K562 (cell line): ENCODE measurements around the gene FEM1B. TPM values are rescaled to one million over a fixed set of nuclear protein-coding genes. Genes with fewer than 3 reads are reported as not detected.

Experiments used
- ATAC-seq: fragments of 200-7000 bp; cut with Tn5 transposase; 3 replicates; pipeline ENCODE4 v1.9.1; 2020; ENCODE audit warnings: moderate library complexity
- BruUV-seq: library from RNA; stranded (reverse); fragments of 400-500 nt; replicated peaks from 2 replicates; lab custom pipeline; 2021; lab: Mats Ljungman, UMichigan
- CTCF ChIA-PET: fragments of 300-600 bp; formaldehyde crosslinking; extraction: SDS; loops from one replicate; lab custom pipeline; 2021; ENCODE audit warnings: low intra/inter-chr PET ratio; lab: Yijun Ruan, JAX
- POLR2A ChIA-PET: fragments of 300-600, 350-650 bp; sonication (Branson Sonifier 250); formaldehyde crosslinking; extraction: SDS; loops from one replicate; lab custom pipeline; 2021; ENCODE audit warnings: antibody characterized with exemption, inconsistent platforms; lab: Yijun Ruan, JAX
- DNase-seq, 4 experiments: peaks; one replicate each; pipeline versions ENCODE4 v3.0.0 to v3.0.0-alpha.2; 2011 to 2018; ENCODE audit warnings: low spot score in 3 of 4, mixed read lengths in 3 of 4; ENCODE audit errors: extremely low read depth in 1 of 4
- FAIRE-seq: peaks from 2 replicates; lab custom pipeline; 2011; peaks lifted over from hg19 to GRCh38; lab: Jason Lieb, UNC
- H2AFZ ChIP-seq: 2 replicates; pipeline ENCODE4 v1.6.0; 2011; ENCODE audit warnings: low read depth, low read length, control low read depth, inconsistent platforms
- H3K27ac ChIP-seq: fragments of 200-600 bp; 3 replicates; pipeline ENCODE4 v1.8.0; 2011; ENCODE audit warnings: low read depth, mild to moderate bottlenecking, control low read depth, inconsistent platforms, low read length, moderate library complexity, mixed read lengths; ENCODE audit errors: extremely low read depth
- H3K27me3 ChIP-seq, 2 experiments: fragments of 300-600 bp in 1 of 2; 2 replicates in 1 of 2; 3 replicates in 1 of 2; pipeline versions ENCODE4 v1.6.0 to v1.8.0; 2011; ENCODE audit warnings: inconsistent platforms in 2 of 2, low read length in 2 of 2, mild to moderate bottlenecking in 1 of 2, mixed read lengths in 1 of 2, moderate library complexity in 1 of 2; ENCODE audit not compliant: control insufficient read depth in 2 of 2, insufficient read depth in 2 of 2
- H3K36me3 ChIP-seq: fragments of 300-600 bp; 3 replicates; pipeline ENCODE4 v1.8.0; 2011; ENCODE audit warnings: mild to moderate bottlenecking, low read length, inconsistent platforms; ENCODE audit not compliant: control insufficient read depth, insufficient read depth
- H3K4me1 ChIP-seq, 2 experiments: fragments of 200-600 bp in 1 of 2; replicated peaks in 1 of 2; 2 replicates in 1 of 2; 3 replicates in 1 of 2; pipeline versions ENCODE4 v1.5.1 to v1.8.0; 2011; ENCODE audit warnings: inconsistent platforms in 2 of 2, low read length in 2 of 2, mild to moderate bottlenecking in 1 of 2, mixed read lengths in 1 of 2, moderate library complexity in 1 of 2; ENCODE audit not compliant: control insufficient read depth in 2 of 2, insufficient read depth in 2 of 2
- H3K4me2 ChIP-seq: 2 replicates; pipeline ENCODE4 v1.6.1; 2011; ENCODE audit warnings: low read length, control low read depth, inconsistent platforms, mixed read lengths; ENCODE audit not compliant: insufficient read depth
- H3K4me3 ChIP-seq: fragments of 200-600 bp; sonication (generic), shearing (Covaris generic); 2 replicates; pipeline ENCODE4 v1.5.1; 2016; ENCODE audit warnings: control low read depth, inconsistent platforms
- H3K79me2 ChIP-seq: fragments of 200-600 bp; 3 replicates; pipeline ENCODE4 v1.8.0; 2011; ENCODE audit warnings: low read length, inconsistent platforms; ENCODE audit not compliant: control insufficient read depth, insufficient read depth
- H3K9ac ChIP-seq, 2 experiments: 2 replicates each; pipeline versions ENCODE4 v1.6.0 to v1.6.1; 2011; ENCODE audit warnings: low read depth in 2 of 2, low read length in 2 of 2, control low read depth in 1 of 2, inconsistent platforms in 1 of 2, mild to moderate bottlenecking in 1 of 2, mixed read lengths in 1 of 2; ENCODE audit not compliant: insufficient read depth in 1 of 2
- H3K9me1 ChIP-seq: one replicate; pipeline ENCODE4 v1.6.0; 2011; ENCODE audit warnings: inconsistent platforms, mild to moderate bottlenecking, low read length, moderate library complexity; ENCODE audit not compliant: control insufficient read depth, insufficient read depth
- H3K9me3 ChIP-seq: replicated peaks from 2 replicates; pipeline ENCODE4 v1.5.1; 2011; ENCODE audit warnings: low read depth, low read length, inconsistent platforms; ENCODE audit not compliant: control insufficient read depth, insufficient read depth
- H4K20me1 ChIP-seq: replicated peaks from 2 replicates; pipeline ENCODE4 v1.6.1; 2011; ENCODE audit warnings: low read length, inconsistent platforms, mixed read lengths; ENCODE audit not compliant: control insufficient read depth, insufficient read depth
- CEBPB ChIP-seq: fragments of 450-650 bp; IDR thresholded peaks from 2 replicates; pipeline ENCODE4 v1.6.1; 2016; ENCODE audit warnings: missing genetic modification characterization, missing compliant biosample characterization
- ZNF316 ChIP-seq: fragments of 450-650 bp; IDR thresholded peaks from 2 replicates; pipeline ENCODE4 v1.6.1; 2016
- WGBS: fragments of 100-300 bp; shearing (Covaris generic); methylation state at CpG from one replicate; pipeline ENCODE4 v1.1.6; 2016; ENCODE audit warnings: low coverage, mixed read lengths; ENCODE audit not compliant: insufficient coverage; ENCODE audit errors: missing lambda C conversion rate; 5-methylcytosine and 5-hydroxymethylcytosine counted together
- in situ Hi-C: fragments of 300-500 bp; cut with MboI; formaldehyde crosslinking; loops from 4 replicates; pipeline ENCODE4 v1.15.0; 2018; ENCODE audit warnings: inconsistent platforms, mixed read lengths
- intact Hi-C: fragments of 100-400 bp; cut with micrococcal nuclease; formaldehyde crosslinking; loops from 2 replicates; pipeline ENCODE4 v1.14.2; 2022
- polyA plus RNA-seq, 8 experiments: library from polyadenylated mRNA; depleted of rRNA in 4 of 8; stranded (reverse) in 5 of 8; unstranded in 3 of 8; fragments of >200 nt; fragmentation: Nextera tagmentation in 2 of 8; fragmentation: Illumina TruSeq in 1 of 8; extraction: Ambion mirVana in 2 of 8; extraction: Trizol in 1 of 8; gene quantifications; 2 replicates each; pipeline versions ENCODE4 v1.2.1 to v1.2.3, GENCODE V29; 2011 to 2014; ENCODE audit warnings: inconsistent platforms in 1 of 8, missing spikeins in 1 of 8
- total RNA-seq, 7 experiments: library from RNA; depleted of rRNA in 6 of 7; stranded (reverse); fragments of >200 nt in 6 of 7; fragmentation: Illumina TruSeq in 2 of 7; extraction: Trizol in 2 of 7; gene quantifications; 2 replicates each; pipeline versions ENCODE4 v1.2.1 to v1.2.3, GENCODE V29; 2011 to 2021; ENCODE audit warnings: low replicate concordance in 1 of 7
- TF ChIP-seq, protein P1 (sequence below): fragments of 150-350 bp; conservative IDR thresholded peaks from 2 replicates; pipeline ENCODE4 v1.6.1; 2014; ENCODE audit warnings: low read length

The FEM1B gene
- total and polyA plus RNA-seq, 9 of the 15 experiments (the other 6 are each of a cell fraction or from before 2014, with no cell fraction given), result 5.9 to 61.6 (median 20.1) TPM

GRCh38 chr15:68285259-68285980 is 7.9 kb downstream of the FEM1B start:
- H3K4me2 ChIP-seq, result no peak overlapping the region
- in situ Hi-C loops (no loop called here), intact Hi-C loops (no loop called here)
- 97% methylated on average over 5 of the region's 5 CpGs for WGBS
- no peaks in the 10 kb centered on the region for H3K27me3 ChIP-seq
- DNase-seq (no peak), ATAC-seq (no peak), FAIRE-seq (no peak)
- peaks cover 3% of the 10 kb centered on the region; the same call in 1 of the 2 replicates for H4K20me1 ChIP-seq
- peaks cover 100% of the 10 kb centered on the region for H3K79me2 ChIP-seq
- H2AFZ ChIP-seq, result no peak overlapping the region
- peaks cover 47% of the 10 kb centered on the region for H3K36me3 ChIP-seq
- H3K4me1 ChIP-seq, result peaks cover 0 to 11% of the 10 kb centered on the region in 2 experiments; a peak in 3 of 5 replicates
- POLR2A ChIA-PET, result no interaction called here
- CTCF ChIA-PET, result no interaction called here
- peaks cover 3% of the 10 kb centered on the region for H3K9me1 ChIP-seq
- TF ChIP-seq, protein P1, sequence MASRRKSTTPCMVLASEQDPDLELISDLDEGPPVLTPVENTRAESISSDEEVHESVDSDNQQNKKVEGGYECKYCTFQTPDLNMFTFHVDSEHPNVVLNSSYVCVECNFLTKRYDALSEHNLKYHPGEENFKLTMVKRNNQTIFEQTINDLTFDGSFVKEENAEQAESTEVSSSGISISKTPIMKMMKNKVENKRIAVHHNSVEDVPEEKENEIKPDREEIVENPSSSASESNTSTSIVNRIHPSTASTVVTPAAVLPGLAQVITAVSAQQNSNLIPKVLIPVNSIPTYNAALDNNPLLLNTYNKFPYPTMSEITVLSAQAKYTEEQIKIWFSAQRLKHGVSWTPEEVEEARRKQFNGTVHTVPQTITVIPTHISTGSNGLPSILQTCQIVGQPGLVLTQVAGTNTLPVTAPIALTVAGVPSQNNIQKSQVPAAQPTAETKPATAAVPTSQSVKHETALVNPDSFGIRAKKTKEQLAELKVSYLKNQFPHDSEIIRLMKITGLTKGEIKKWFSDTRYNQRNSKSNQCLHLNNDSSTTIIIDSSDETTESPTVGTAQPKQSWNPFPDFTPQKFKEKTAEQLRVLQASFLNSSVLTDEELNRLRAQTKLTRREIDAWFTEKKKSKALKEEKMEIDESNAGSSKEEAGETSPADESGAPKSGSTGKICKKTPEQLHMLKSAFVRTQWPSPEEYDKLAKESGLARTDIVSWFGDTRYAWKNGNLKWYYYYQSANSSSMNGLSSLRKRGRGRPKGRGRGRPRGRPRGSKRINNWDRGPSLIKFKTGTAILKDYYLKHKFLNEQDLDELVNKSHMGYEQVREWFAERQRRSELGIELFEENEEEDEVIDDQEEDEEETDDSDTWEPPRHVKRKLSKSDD, result no peak
- peak; percentile 5; the same call in 1 of the 2 replicates for TF ChIP-seq ZNF316
- TF ChIP-seq CEBPB, result 0 out of 2 replicates have a peak, but pooled peaks have one; percentile 33
- H3K4me3 ChIP-seq, result no peak overlapping the region
- no peak overlapping the region for H3K27ac ChIP-seq
- no peak overlapping the region for H3K9ac ChIP-seq
- peaks cover 10% of the 10 kb centered on the region for H3K9me3 ChIP-seq
- no TSS peak for BruUV-seq
